ENCODE measurements around the gene ZFYVE27. TPM values are rescaled to one million over a fixed set of nuclear protein-coding genes. Genes with fewer than 3 reads are reported as not detected.

ZFYVE27 gene
- total and polyA plus RNA-seq, 2 donors from 2014 or later, result 23.3 to 34.4 TPM

GRCh38 chr10:97771055-97771891, 34.3 kb downstream of the ZFYVE27 start:
- Histone ChIP-seq H3K36me3 (ENCODE audit: control insufficient read depth in 2 of 3, insufficient read depth in 3 of 3, low read length in 3 of 3) (no peaks in the 10 kb centered on the region), H3K9ac (ENCODE audit: low read length in 3 of 3) (no peak overlapping the region), H3K27ac (ENCODE audit: low read depth in 2 of 2, low read length in 2 of 2) (no peak overlapping the region), H3K27me3 (ENCODE audit: control insufficient read depth, insufficient read depth, low read length) (peaks cover 11% of the 10 kb centered on the region), H3K4me3 (ENCODE audit: low read length in 3 of 3) (no peak overlapping the region), H3K4me1 (ENCODE audit: control insufficient read depth in 2 of 3, insufficient read depth in 2 of 3, low read depth in 1 of 3, low read length in 3 of 3) (peaks cover 0 to 3% (median 0%) of the 10 kb centered on the region in 3 donors), H3K9me3 (ENCODE audit: control insufficient read depth in 2 of 3, insufficient read depth in 1 of 3, low read length in 3 of 3) (no peaks in the 10 kb centered on the region)
- FAIRE-seq, result no peak
- intact Hi-C loops (cut with DNase I), result no loop called here
- DNase-seq, result peak in 4 of 5 donors; percentile 37 to 56 (median 52)
- TF ChIP-seq CTCF (IDR thresholded peaks at IDR 0.05; ENCODE audit: borderline replicate concordance, extremely low read depth, insufficient read depth), result no peak

GRCh38 chr10:97771913-97772823, 35.2 kb downstream of the ZFYVE27 start, which contains the start of gene SFRP5:
Gene SFRP5, minus strand, starts transcription at chr10:97771999. Its CDS starts 166 bp downstream, at chr10:97771833.
- DNase-seq (peak in 1 of 5 donors; percentile 41), FAIRE-seq (no peak)
- no peak within 1 kb of the TSS for H3K27ac ChIP-seq (ENCODE audit: low read depth in 2 of 2, low read length in 2 of 2)
- intact Hi-C loops (cut with DNase I), result no loop called here
- no peak within 1 kb of the TSS for H3K4me3 ChIP-seq (ENCODE audit: low read length in 3 of 3)
- H3K4me1 ChIP-seq (ENCODE audit: control insufficient read depth in 2 of 3, insufficient read depth in 2 of 3, low read depth in 1 of 3, low read length in 3 of 3), result peaks cover 0 to 3% (median 0%) of the 10 kb centered on the region in 3 donors
- H3K36me3 ChIP-seq (ENCODE audit: control insufficient read depth in 2 of 3, insufficient read depth in 3 of 3, low read length in 3 of 3), result no peaks in the 10 kb centered on the region
- peaks cover 11% of the 10 kb centered on the region for H3K27me3 ChIP-seq (ENCODE audit: control insufficient read depth, insufficient read depth, low read length)
- no peak for TF ChIP-seq CTCF (IDR thresholded peaks at IDR 0.05; ENCODE audit: borderline replicate concordance, extremely low read depth, insufficient read depth)
- no peaks in the 10 kb centered on the region for H3K9me3 ChIP-seq (ENCODE audit: control insufficient read depth in 2 of 3, insufficient read depth in 1 of 3, low read length in 3 of 3)
- no peak within 1 kb of the TSS for H3K9ac ChIP-seq (ENCODE audit: low read length in 3 of 3)

- intact Hi-C loops (cut with DNase I), result no loop called here
- Histone ChIP-seq H3K27ac (ENCODE audit: low read depth in 2 of 2, low read length in 2 of 2) (no peak overlapping the region), H3K4me1 (ENCODE audit: control insufficient read depth in 2 of 3, insufficient read depth in 2 of 3, low read depth in 1 of 3, low read length in 3 of 3) (peaks cover 0 to 3% (median 0%) of the 10 kb centered on the region in 3 donors), H3K4me3 (ENCODE audit: low read length in 3 of 3) (no peak overlapping the region), H3K9me3 (ENCODE audit: control insufficient read depth in 2 of 3, insufficient read depth in 1 of 3, low read length in 3 of 3) (no peaks in the 10 kb centered on the region), H3K9ac (ENCODE audit: low read length in 3 of 3) (no peak overlapping the region), H3K27me3 (ENCODE audit: control insufficient read depth, insufficient read depth, low read length) (peaks cover 11% of the 10 kb centered on the region), H3K36me3 (ENCODE audit: control insufficient read depth in 2 of 3, insufficient read depth in 3 of 3, low read length in 3 of 3) (no peaks in the 10 kb centered on the region)
- no peak for FAIRE-seq
- no peak for TF ChIP-seq CTCF (IDR thresholded peaks at IDR 0.05; ENCODE audit: borderline replicate concordance, extremely low read depth, insufficient read depth)
- no peak for DNase-seq
These were observed 36.2 kb downstream of the ZFYVE27 start for GRCh38 chr10:97773096-97773495.
